K562 (cell line): ENCODE data around the gene AHCYL2. TPM values are rescaled to one million over a fixed set of nuclear protein-coding genes. Genes with fewer than 3 reads are reported as not detected.

Source experiments
- ADNP ChIP-seq: fragments of 200-800 bp; sonication (Bioruptor generic); IDR thresholded peaks from 2 replicates; pipeline ENCODE4 v1.6.1; 2016; ENCODE audit warnings: missing genetic modification characterization, missing compliant biosample characterization
- C11orf30 ChIP-seq: fragments of 450-650 bp; IDR thresholded peaks from 2 replicates; pipeline ENCODE4 v1.6.1; 2016; ENCODE audit warnings: low read depth, mild to moderate bottlenecking
- CBX1 ChIP-seq: sonication (generic); IDR thresholded peaks from 2 replicates; pipeline ENCODE4 v1.6.1; 2016; ENCODE audit warnings: antibody characterized with exemption, low read depth, mild to moderate bottlenecking
- ETS2 ChIP-seq: IDR thresholded peaks from 2 replicates; pipeline ENCODE4 v1.6.1; 2016; ENCODE audit warnings: borderline replicate concordance, missing genetic modification characterization, mild to moderate bottlenecking, moderate library complexity, missing compliant biosample characterization; ENCODE audit not compliant: poor library complexity, severe bottlenecking
- HMG20B ChIP-seq: fragments of 250-450 bp; sonication (Bioruptor Pico); IDR thresholded peaks from 2 replicates; pipeline ENCODE4 v1.5.0; 2021; ENCODE audit warnings: mild to moderate bottlenecking
- LARP7 ChIP-seq: fragments of 450-650 bp; IDR thresholded peaks from 2 replicates; pipeline ENCODE4 v1.6.1; 2016
- MECOM ChIP-seq: fragments of 250-450 bp; sonication (Bioruptor Pico); IDR thresholded peaks from 2 replicates; pipeline ENCODE4 v1.8.0; 2022; ENCODE audit warnings: inconsistent platforms
- NELFE ChIP-seq: IDR thresholded peaks from 2 replicates; pipeline ENCODE4 v1.6.1; 2011; ENCODE audit warnings: mild to moderate bottlenecking; ENCODE audit not compliant: insufficient read depth, insufficient read length
- SRF ChIP-seq, 2 experiments: fragments of 250-450, 450-650 bp in 1 of 2; sonication (Bioruptor Pico) in 1 of 2; sonication (generic) in 1 of 2; formaldehyde crosslinking; IDR thresholded peaks; 2 replicates each; pipeline versions ENCODE4 v1.5.0 to v1.5.1; 2020 to 2022; ENCODE audit warnings: mild to moderate bottlenecking in 1 of 2, missing genetic modification reagents in 1 of 2
- SRSF1 ChIP-seq: fragments of 200-400 bp; formaldehyde crosslinking; IDR thresholded peaks from 2 replicates; pipeline ENCODE4 v1.6.1; 2017; ENCODE audit warnings: mild to moderate bottlenecking, low read depth, low read length, moderate library complexity
- U2AF2 ChIP-seq: fragments of 200-400 bp; formaldehyde crosslinking; optimal IDR thresholded peaks from 2 replicates; pipeline ENCODE3; 2017; ENCODE audit warnings: low read depth, mild to moderate bottlenecking, low read length
- ZBTB7A ChIP-seq: IDR thresholded peaks from 2 replicates; pipeline ENCODE4 v1.6.1; 2011; ENCODE audit warnings: low read depth, mild to moderate bottlenecking, low read length, moderate library complexity, borderline replicate concordance; ENCODE audit not compliant: control insufficient read depth
- ZFP1 ChIP-seq: fragments of 450-650 bp; formaldehyde crosslinking; IDR thresholded peaks from 2 replicates; pipeline ENCODE4 v1.4.0; 2020; ENCODE audit warnings: mild to moderate bottlenecking, mixed read lengths
- ZNF124 ChIP-seq: sonication (generic); formaldehyde crosslinking; IDR thresholded peaks from 2 replicates; pipeline ENCODE4 v1.8.1; 2022; ENCODE audit warnings: missing genetic modification reagents
- ZNF146 ChIP-seq: IDR thresholded peaks from one replicate; pipeline ENCODE4 v1.6.1; 2018; ENCODE audit warnings: missing compliant biosample characterization; ENCODE audit not compliant: unreplicated experiment
- ZNF316 ChIP-seq: fragments of 450-650 bp; IDR thresholded peaks from 2 replicates; pipeline ENCODE4 v1.6.1; 2016
- ZNF445 ChIP-seq: fragments of 250-450 bp; sonication (Bioruptor Pico); IDR thresholded peaks from 2 replicates; pipeline ENCODE4 v1.4.0; 2020; ENCODE audit warnings: low read depth, mild to moderate bottlenecking, moderate library complexity
- polyA plus RNA-seq, 8 experiments: library from polyadenylated mRNA; depleted of rRNA in 4 of 8; stranded (reverse) in 5 of 8; unstranded in 3 of 8; fragments of >200 nt; fragmentation: Nextera tagmentation in 2 of 8; fragmentation: Illumina TruSeq in 1 of 8; extraction: Ambion mirVana in 2 of 8; extraction: Trizol in 1 of 8; gene quantifications; 2 replicates each; pipeline versions ENCODE4 v1.2.1 to v1.2.3, GENCODE V29; 2011 to 2014; ENCODE audit warnings: inconsistent platforms in 1 of 8, missing spikeins in 1 of 8
- total RNA-seq, 7 experiments: library from RNA; depleted of rRNA in 6 of 7; stranded (reverse); fragments of >200 nt in 6 of 7; fragmentation: Illumina TruSeq in 2 of 7; extraction: Trizol in 2 of 7; gene quantifications; 2 replicates each; pipeline versions ENCODE4 v1.2.1 to v1.2.3, GENCODE V29; 2011 to 2021; ENCODE audit warnings: low replicate concordance in 1 of 7
- TF ChIP-seq, protein P1 (sequence below): sonication (generic); formaldehyde crosslinking; IDR thresholded peaks from 2 replicates; pipeline ENCODE4 v1.8.0; 2022; ENCODE audit warnings: mild to moderate bottlenecking, missing genetic modification reagents
- TF ChIP-seq, protein P2 (sequence below): sonication (generic); formaldehyde crosslinking; IDR thresholded peaks from 2 replicates; pipeline ENCODE4 v1.8.0; 2022; ENCODE audit warnings: mild to moderate bottlenecking, low read depth, missing genetic modification reagents
- TF ChIP-seq, protein P3 (sequence below): fragments of 250-450 bp; sonication (Bioruptor Pico); IDR thresholded peaks from 2 replicates; pipeline ENCODE4 v1.5.0; 2021; ENCODE audit warnings: mild to moderate bottlenecking, moderate library complexity

AHCYL2 gene
- total and polyA plus RNA-seq, 9 of the 15 experiments (the other 6 are each of a cell fraction or from before 2014, with no cell fraction given), result 0.93 to 10.5 (median 5.2) TPM

DNA sequence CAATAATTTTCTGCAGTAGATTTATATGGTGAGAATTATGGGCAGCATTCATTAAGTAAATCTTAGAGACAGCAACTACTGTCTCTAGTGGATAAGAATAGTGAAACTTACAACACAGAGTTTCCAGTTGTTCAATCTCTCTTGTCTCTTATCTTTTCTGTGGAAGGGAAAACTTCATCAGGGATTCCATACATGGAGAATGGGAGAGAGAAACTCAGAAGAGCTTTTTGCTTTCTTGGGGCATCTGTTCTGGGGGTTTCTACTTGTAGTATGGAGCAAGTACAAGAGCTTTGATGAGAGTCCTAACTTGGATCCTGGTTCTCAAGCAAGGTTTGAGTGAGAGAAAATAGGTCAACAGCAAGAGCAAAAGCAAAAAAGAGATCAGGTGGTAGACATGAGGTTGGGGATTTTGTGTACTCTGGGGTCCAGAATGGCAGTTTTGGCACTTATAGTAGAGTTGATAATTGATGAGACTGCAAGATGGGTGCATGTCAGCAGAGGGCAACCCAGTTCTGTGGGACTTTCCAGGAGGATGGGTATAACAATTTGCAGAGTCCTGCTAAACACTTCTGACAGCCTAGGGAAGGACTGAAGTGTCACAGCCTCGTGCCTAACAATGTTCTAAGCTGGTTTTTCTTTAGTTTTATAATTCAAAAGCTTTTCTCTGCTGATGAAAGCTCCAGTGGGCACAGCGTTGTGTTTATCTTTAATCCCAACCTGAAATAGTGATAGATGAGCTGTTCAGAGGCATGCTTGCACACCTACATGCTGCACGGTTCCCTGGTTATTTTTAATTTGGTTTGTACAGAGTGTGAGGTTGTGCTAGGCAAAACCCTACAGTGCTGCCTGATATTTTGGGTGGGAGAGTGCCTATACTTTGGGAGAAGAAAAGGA is 177.4 kb downstream of the AHCYL2 start (continued):
- TF ChIP-seq, protein P1, sequence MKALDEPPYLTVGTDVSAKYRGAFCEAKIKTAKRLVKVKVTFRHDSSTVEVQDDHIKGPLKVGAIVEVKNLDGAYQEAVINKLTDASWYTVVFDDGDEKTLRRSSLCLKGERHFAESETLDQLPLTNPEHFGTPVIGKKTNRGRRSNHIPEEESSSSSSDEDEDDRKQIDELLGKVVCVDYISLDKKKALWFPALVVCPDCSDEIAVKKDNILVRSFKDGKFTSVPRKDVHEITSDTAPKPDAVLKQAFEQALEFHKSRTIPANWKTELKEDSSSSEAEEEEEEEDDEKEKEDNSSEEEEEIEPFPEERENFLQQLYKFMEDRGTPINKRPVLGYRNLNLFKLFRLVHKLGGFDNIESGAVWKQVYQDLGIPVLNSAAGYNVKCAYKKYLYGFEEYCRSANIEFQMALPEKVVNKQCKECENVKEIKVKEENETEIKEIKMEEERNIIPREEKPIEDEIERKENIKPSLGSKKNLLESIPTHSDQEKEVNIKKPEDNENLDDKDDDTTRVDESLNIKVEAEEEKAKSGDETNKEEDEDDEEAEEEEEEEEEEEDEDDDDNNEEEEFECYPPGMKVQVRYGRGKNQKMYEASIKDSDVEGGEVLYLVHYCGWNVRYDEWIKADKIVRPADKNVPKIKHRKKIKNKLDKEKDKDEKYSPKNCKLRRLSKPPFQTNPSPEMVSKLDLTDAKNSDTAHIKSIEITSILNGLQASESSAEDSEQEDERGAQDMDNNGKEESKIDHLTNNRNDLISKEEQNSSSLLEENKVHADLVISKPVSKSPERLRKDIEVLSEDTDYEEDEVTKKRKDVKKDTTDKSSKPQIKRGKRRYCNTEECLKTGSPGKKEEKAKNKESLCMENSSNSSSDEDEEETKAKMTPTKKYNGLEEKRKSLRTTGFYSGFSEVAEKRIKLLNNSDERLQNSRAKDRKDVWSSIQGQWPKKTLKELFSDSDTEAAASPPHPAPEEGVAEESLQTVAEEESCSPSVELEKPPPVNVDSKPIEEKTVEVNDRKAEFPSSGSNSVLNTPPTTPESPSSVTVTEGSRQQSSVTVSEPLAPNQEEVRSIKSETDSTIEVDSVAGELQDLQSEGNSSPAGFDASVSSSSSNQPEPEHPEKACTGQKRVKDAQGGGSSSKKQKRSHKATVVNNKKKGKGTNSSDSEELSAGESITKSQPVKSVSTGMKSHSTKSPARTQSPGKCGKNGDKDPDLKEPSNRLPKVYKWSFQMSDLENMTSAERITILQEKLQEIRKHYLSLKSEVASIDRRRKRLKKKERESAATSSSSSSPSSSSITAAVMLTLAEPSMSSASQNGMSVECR (CRISPR knock-in tag), result no peak
- TF ChIP-seq MECOM (CRISPR knock-in tag) (no peak), ZNF146 (CRISPR knock-in tag) (no peak), CBX1 (no peak), C11orf30 (peak; percentile 26; the same call in 1 of the 2 replicates), ZFP1 (CRISPR knock-in tag) (no peak), LARP7 (no peak), ZNF445 (CRISPR knock-in tag) (no peak), NELFE (no peak), SRF (CRISPR knock-in tag; IDR thresholded peaks at IDR 0.05) (no peak), ZNF316 (peak; percentile 83), ZBTB7A (no peak), U2AF2 (no peak), SRSF1 (no peak), HMG20B (no peak), ADNP (tag) (0 out of 2 replicates have a peak, but pooled peaks have one; percentile 6), ZNF124 (CRISPR knock-in tag) (no peak), ETS2 (tag) (no peak)
- TF ChIP-seq, protein P2, sequence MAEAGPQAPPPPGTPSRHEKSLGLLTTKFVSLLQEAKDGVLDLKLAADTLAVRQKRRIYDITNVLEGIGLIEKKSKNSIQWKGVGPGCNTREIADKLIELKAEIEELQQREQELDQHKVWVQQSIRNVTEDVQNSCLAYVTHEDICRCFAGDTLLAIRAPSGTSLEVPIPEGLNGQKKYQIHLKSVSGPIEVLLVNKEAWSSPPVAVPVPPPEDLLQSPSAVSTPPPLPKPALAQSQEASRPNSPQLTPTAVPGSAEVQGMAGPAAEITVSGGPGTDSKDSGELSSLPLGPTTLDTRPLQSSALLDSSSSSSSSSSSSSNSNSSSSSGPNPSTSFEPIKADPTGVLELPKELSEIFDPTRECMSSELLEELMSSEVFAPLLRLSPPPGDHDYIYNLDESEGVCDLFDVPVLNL, result no peak
- TF ChIP-seq, protein P3, sequence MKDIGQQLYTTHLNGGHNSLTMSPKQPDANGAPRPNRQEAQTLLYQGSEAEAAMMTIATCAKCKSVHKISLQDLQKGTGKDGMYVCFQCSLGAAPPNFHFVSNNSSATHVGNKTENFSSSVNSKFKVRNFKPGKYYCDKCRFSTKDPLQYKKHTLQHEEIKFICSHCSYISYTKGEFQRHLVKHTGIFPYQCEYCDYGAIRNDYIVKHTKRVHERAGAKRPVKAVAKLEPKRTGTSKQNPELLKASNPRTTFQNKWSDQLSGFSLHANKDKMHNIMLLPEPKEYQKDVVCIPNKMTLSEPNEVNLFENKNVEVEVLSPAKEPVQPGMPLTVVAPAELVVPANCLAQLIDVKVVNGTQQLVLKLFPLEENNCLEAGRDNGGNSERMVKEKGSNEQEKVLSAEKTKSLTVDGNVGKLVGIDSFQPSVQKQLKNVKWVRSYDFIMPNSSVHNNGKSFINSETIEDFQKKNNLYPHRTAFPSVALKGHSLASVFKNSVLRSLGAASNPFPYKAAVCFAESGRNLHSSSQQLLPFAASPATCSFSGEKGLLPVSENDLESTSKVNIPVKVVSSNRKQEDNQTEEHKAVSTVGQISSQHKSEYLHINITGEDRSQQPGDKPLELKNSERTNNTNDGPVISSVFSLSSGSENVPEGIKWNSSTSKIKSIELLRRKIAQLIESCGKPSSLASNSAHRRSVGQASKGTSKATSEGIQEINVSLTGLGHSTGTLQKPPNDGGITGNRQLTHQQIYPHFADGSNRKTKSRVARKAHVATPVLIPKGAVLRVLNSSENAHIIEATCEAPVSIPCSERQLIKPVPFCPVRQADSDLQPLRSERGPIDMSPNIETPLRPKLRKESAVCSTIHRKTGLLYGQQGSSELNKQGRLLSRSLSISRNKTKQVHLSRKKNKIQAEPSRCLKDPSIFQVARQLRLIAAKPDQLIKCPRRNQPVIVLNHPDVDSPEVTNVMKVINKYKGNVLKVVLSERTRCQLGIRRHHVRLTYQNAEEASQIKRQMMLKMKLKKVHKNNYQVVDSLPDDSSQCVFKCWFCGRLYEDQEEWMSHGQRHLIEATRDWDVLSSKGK (CRISPR knock-in tag), result no peak
